Measurements from ENCODE around the gene C1orf210.

The C1orf210 gene

GRCh38 chr1:43313771-43314170, 28.4 kb upstream of the C1orf210 start:
- POLR2A ChIA-PET, result no interaction called here
- CTCF ChIA-PET, result no interaction called here
- H3K4me3 ChIP-seq (ENCODE audit: low read depth, low read length), result no peak overlapping the region
- DNase-seq (ENCODE audit: low read depth, low spot score), result no peak
- TF ChIP-seq, protein P1, sequence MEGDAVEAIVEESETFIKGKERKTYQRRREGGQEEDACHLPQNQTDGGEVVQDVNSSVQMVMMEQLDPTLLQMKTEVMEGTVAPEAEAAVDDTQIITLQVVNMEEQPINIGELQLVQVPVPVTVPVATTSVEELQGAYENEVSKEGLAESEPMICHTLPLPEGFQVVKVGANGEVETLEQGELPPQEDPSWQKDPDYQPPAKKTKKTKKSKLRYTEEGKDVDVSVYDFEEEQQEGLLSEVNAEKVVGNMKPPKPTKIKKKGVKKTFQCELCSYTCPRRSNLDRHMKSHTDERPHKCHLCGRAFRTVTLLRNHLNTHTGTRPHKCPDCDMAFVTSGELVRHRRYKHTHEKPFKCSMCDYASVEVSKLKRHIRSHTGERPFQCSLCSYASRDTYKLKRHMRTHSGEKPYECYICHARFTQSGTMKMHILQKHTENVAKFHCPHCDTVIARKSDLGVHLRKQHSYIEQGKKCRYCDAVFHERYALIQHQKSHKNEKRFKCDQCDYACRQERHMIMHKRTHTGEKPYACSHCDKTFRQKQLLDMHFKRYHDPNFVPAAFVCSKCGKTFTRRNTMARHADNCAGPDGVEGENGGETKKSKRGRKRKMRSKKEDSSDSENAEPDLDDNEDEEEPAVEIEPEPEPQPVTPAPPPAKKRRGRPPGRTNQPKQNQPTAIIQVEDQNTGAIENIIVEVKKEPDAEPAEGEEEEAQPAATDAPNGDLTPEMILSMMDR (IDR thresholded peaks at IDR 0.05; ENCODE audit: insufficient read depth, low read length, missing control alignments), result no peak

GRCh38 chr1:43312663-43313515, 27.5 kb upstream of the C1orf210 start:
- H3K4me3 ChIP-seq (ENCODE audit: low read depth, low read length), result no peak overlapping the region
- no peak for DNase-seq (ENCODE audit: low read depth, low spot score)
- CTCF ChIA-PET, result no interaction called here
- POLR2A ChIA-PET, result interaction anchor here (0.7 kb wide), 1 partner anchor 17 kb away, joined by 3 read pairs; no protein-coding TSS in a partner anchor
- TF ChIP-seq, protein P1 (IDR thresholded peaks at IDR 0.05; ENCODE audit: insufficient read depth, low read length, missing control alignments), result no peak

DNA sequence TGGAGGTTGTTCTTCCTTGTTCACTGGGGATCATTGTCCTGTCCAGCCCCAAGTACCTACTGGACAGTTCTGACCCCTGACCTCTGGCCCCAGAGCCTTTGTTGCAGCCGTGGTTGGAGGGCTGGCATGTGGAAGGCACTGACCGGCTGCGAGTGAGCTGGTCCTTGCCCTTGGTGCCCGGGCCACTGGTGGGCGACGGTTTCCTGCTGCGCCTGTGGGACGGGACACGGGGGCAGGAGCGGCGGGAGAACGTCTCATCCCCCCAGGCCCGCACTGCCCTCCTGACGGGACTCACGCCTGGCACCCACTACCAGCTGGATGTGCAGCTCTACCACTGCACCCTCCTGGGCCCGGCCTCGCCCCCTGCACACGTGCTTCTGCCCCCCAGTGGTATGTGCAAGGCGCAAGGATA, 26.8 kb upstream of the C1orf210 start:
- TF ChIP-seq, protein P1 (IDR thresholded peaks at IDR 0.05; ENCODE audit: insufficient read depth, low read length, missing control alignments), result no peak
- POLR2A ChIA-PET, result no interaction called here
- CTCF ChIA-PET, result no interaction called here
- no peak overlapping the region for H3K4me3 ChIP-seq (ENCODE audit: low read depth, low read length)
- no peak for DNase-seq (ENCODE audit: low read depth, low spot score)

GRCh38 chr1:43311521-43311920, 26.1 kb upstream of the C1orf210 start:
- no peak overlapping the region for H3K4me3 ChIP-seq (ENCODE audit: low read depth, low read length)
- no peak for DNase-seq (ENCODE audit: low read depth, low spot score)
- TF ChIP-seq, protein P1 (IDR thresholded peaks at IDR 0.05; ENCODE audit: insufficient read depth, low read length, missing control alignments), result no peak
- ChIA-PET POLR2A (no interaction called here), CTCF (no interaction called here)

- POLR2A ChIA-PET, result interaction anchor here (0.5 kb wide), 1 partner anchor 48 kb away, joined by 3 read pairs; no protein-coding TSS in a partner anchor
These were observed 24.1 kb upstream of the C1orf210 start for GRCh38 chr1:43309405-43310025.

More at GRCh38 chr1:43309405-43310025, 24.1 kb upstream of the C1orf210 start:
- CTCF ChIA-PET, result no interaction called here
- H3K4me3 ChIP-seq (ENCODE audit: low read depth, low read length), result no peak overlapping the region
- DNase-seq (ENCODE audit: low read depth, low spot score), result no peak
- TF ChIP-seq, protein P1 (IDR thresholded peaks at IDR 0.05; ENCODE audit: insufficient read depth, low read length, missing control alignments), result no peak
